ENCODE results near the gene CIDEC.
A peak's percentile ranks its signal among the peaks of the same experiment; 100 is the strongest.
"Not testable (repeated sequence)": the region's sequence is repeated elsewhere in the genome, so short reads cannot be mapped to it uniquely, and the experiment has no call there.

Gene CIDEC

GRCh38 chr3:9872067-9872466 is 8.0 kb downstream of the CIDEC start:
- H3K36me3 ChIP-seq (ENCODE audit: control insufficient read depth in 2 of 2, insufficient read depth in 2 of 2, low read length in 2 of 2); H3K4me3 ChIP-seq (ENCODE audit: low read length in 2 of 2); H3K9me3 ChIP-seq (ENCODE audit: control insufficient read depth in 2 of 2, low read length in 2 of 2); H3K9ac ChIP-seq (ENCODE audit: low read length in 2 of 2); H3K27ac ChIP-seq (ENCODE audit: low read length); H3K4me1 ChIP-seq (ENCODE audit: control insufficient read depth, insufficient read depth, low read length); H3K27me3 ChIP-seq (ENCODE audit: control insufficient read depth in 1 of 2, insufficient read depth in 2 of 2, low read length in 2 of 2): not testable (repeated sequence)

- H3K27ac ChIP-seq (ENCODE audit: low read length): no peak overlapping the region
- H3K4me1 ChIP-seq (ENCODE audit: control insufficient read depth, insufficient read depth, low read length): peaks cover 11% of the 10 kb centered on the region
- H3K4me3 ChIP-seq (ENCODE audit: low read length in 2 of 2): no peak overlapping the region
- no peaks in the 10 kb centered on the region for H3K9me3 ChIP-seq (ENCODE audit: control insufficient read depth in 2 of 2, low read length in 2 of 2)
- no peak overlapping the region for H3K9ac ChIP-seq (ENCODE audit: low read length in 2 of 2)
- H3K36me3 ChIP-seq (ENCODE audit: control insufficient read depth in 2 of 2, insufficient read depth in 2 of 2, low read length in 2 of 2): no peaks in the 10 kb centered on the region
- no peaks in the 10 kb centered on the region for H3K27me3 ChIP-seq (ENCODE audit: control insufficient read depth in 1 of 2, insufficient read depth in 2 of 2, low read length in 2 of 2)
These were observed 9.1 kb downstream of the CIDEC start for GRCh38 chr3:9870978-9871377.

GRCh38 chr3:9869955-9870354 is 10.1 kb downstream of the CIDEC start:
- Histone ChIP-seq H3K9me3 (ENCODE audit: control insufficient read depth in 2 of 2, low read length in 2 of 2) (no peaks in the 10 kb centered on the region), H3K4me3 (ENCODE audit: low read length in 2 of 2) (no peak overlapping the region), H3K4me1 (ENCODE audit: control insufficient read depth, insufficient read depth, low read length) (peaks cover 15% of the 10 kb centered on the region), H3K27me3 (ENCODE audit: control insufficient read depth in 1 of 2, insufficient read depth in 2 of 2, low read length in 2 of 2) (no peaks in the 10 kb centered on the region), H3K27ac (ENCODE audit: low read length) (no peak overlapping the region), H3K36me3 (ENCODE audit: control insufficient read depth in 2 of 2, insufficient read depth in 2 of 2, low read length in 2 of 2) (no peaks in the 10 kb centered on the region), H3K9ac (ENCODE audit: low read length in 2 of 2) (no peak overlapping the region)

GRCh38 chr3:9867106-9867505 is 12.9 kb downstream of the CIDEC start:
- peaks cover 31% of the 10 kb centered on the region for H3K4me1 ChIP-seq (ENCODE audit: control insufficient read depth, insufficient read depth, low read length)
- no peak overlapping the region for H3K9ac ChIP-seq (ENCODE audit: low read length in 2 of 2)
- no peaks in the 10 kb centered on the region for H3K9me3 ChIP-seq (ENCODE audit: control insufficient read depth in 2 of 2, low read length in 2 of 2)
- no peaks in the 10 kb centered on the region for H3K36me3 ChIP-seq (ENCODE audit: control insufficient read depth in 2 of 2, insufficient read depth in 2 of 2, low read length in 2 of 2)
- peak overlapping the region; percentile 80 for H3K27ac ChIP-seq (ENCODE audit: low read length)
- H3K4me3 ChIP-seq (ENCODE audit: low read length in 2 of 2): no peak overlapping the region
- H3K27me3 ChIP-seq (ENCODE audit: control insufficient read depth in 1 of 2, insufficient read depth in 2 of 2, low read length in 2 of 2): no peaks in the 10 kb centered on the region

GRCh38 chr3:9866639-9867038 is 13.4 kb downstream of the CIDEC start:
- peak overlapping the region; percentile 80 for H3K27ac ChIP-seq (ENCODE audit: low read length)
- no peaks in the 10 kb centered on the region for H3K27me3 ChIP-seq (ENCODE audit: control insufficient read depth in 1 of 2, insufficient read depth in 2 of 2, low read length in 2 of 2)
- no peaks in the 10 kb centered on the region for H3K9me3 ChIP-seq (ENCODE audit: control insufficient read depth in 2 of 2, low read length in 2 of 2)
- H3K4me3 ChIP-seq (ENCODE audit: low read length in 2 of 2): no peak overlapping the region
- no peaks in the 10 kb centered on the region for H3K36me3 ChIP-seq (ENCODE audit: control insufficient read depth in 2 of 2, insufficient read depth in 2 of 2, low read length in 2 of 2)
- H3K4me1 ChIP-seq (ENCODE audit: control insufficient read depth, insufficient read depth, low read length): peaks cover 31% of the 10 kb centered on the region
- peak overlapping the region in 1 of 2 donors; percentile 51 for H3K9ac ChIP-seq (ENCODE audit: low read length in 2 of 2)

GRCh38 chr3:9865125-9865637 is 14.9 kb downstream of the CIDEC start:
- peak overlapping the region in 1 of 2 donors; percentile 29 for H3K4me3 ChIP-seq (ENCODE audit: low read length in 2 of 2)
- H3K4me1 ChIP-seq (ENCODE audit: control insufficient read depth, insufficient read depth, low read length): peaks cover 31% of the 10 kb centered on the region
- peak overlapping the region; percentile 80 for H3K27ac ChIP-seq (ENCODE audit: low read length)
- not testable (repeated sequence) for H3K27me3 ChIP-seq (ENCODE audit: control insufficient read depth in 1 of 2, insufficient read depth in 2 of 2, low read length in 2 of 2); H3K9me3 ChIP-seq (ENCODE audit: control insufficient read depth in 2 of 2, low read length in 2 of 2); H3K36me3 ChIP-seq (ENCODE audit: control insufficient read depth in 2 of 2, insufficient read depth in 2 of 2, low read length in 2 of 2)
- H3K9ac ChIP-seq (ENCODE audit: low read length in 2 of 2): peak overlapping the region in 1 of 2 donors; percentile 55

- Histone ChIP-seq H3K9ac (ENCODE audit: low read length in 2 of 2) (peak overlapping the region; percentile 51 to 55), H3K9me3 (ENCODE audit: control insufficient read depth in 2 of 2, low read length in 2 of 2) (no peaks in the 10 kb centered on the region), H3K36me3 (ENCODE audit: control insufficient read depth in 2 of 2, insufficient read depth in 2 of 2, low read length in 2 of 2) (no peaks in the 10 kb centered on the region), H3K27me3 (ENCODE audit: control insufficient read depth in 1 of 2, insufficient read depth in 2 of 2, low read length in 2 of 2) (no peaks in the 10 kb centered on the region), H3K4me3 (ENCODE audit: low read length in 2 of 2) (peak overlapping the region; percentile 29 to 35), H3K4me1 (ENCODE audit: control insufficient read depth, insufficient read depth, low read length) (peaks cover 31% of the 10 kb centered on the region), H3K27ac (ENCODE audit: low read length) (peak overlapping the region; percentile 80)
These were observed 15.7 kb downstream of the CIDEC start for GRCh38 chr3:9864200-9864927.

- Histone ChIP-seq H3K27me3 (ENCODE audit: control insufficient read depth in 1 of 2, insufficient read depth in 2 of 2, low read length in 2 of 2) (no peaks in the 10 kb centered on the region), H3K9me3 (ENCODE audit: control insufficient read depth in 2 of 2, low read length in 2 of 2) (no peaks in the 10 kb centered on the region), H3K4me1 (ENCODE audit: control insufficient read depth, insufficient read depth, low read length) (peaks cover 31% of the 10 kb centered on the region), H3K27ac (ENCODE audit: low read length) (no peak overlapping the region), H3K9ac (ENCODE audit: low read length in 2 of 2) (peak overlapping the region in 1 of 2 donors; percentile 13), H3K4me3 (ENCODE audit: low read length in 2 of 2) (peak overlapping the region; percentile 19 to 47), H3K36me3 (ENCODE audit: control insufficient read depth in 2 of 2, insufficient read depth in 2 of 2, low read length in 2 of 2) (no peaks in the 10 kb centered on the region)
These were observed 16.8 kb downstream of the CIDEC start for GRCh38 chr3:9863058-9863772.

- H3K9me3 ChIP-seq (ENCODE audit: control insufficient read depth in 2 of 2, low read length in 2 of 2): no peaks in the 10 kb centered on the region
- H3K9ac ChIP-seq (ENCODE audit: low read length in 2 of 2): no peak overlapping the region
- peak overlapping the region; percentile 19 to 47 for H3K4me3 ChIP-seq (ENCODE audit: low read length in 2 of 2)
- H3K36me3 ChIP-seq (ENCODE audit: control insufficient read depth in 2 of 2, insufficient read depth in 2 of 2, low read length in 2 of 2): no peaks in the 10 kb centered on the region
- peaks cover 31% of the 10 kb centered on the region for H3K4me1 ChIP-seq (ENCODE audit: control insufficient read depth, insufficient read depth, low read length)
- H3K27me3 ChIP-seq (ENCODE audit: control insufficient read depth in 1 of 2, insufficient read depth in 2 of 2, low read length in 2 of 2): no peaks in the 10 kb centered on the region
- peak overlapping the region; percentile 49 for H3K27ac ChIP-seq (ENCODE audit: low read length)
These were observed 17.5 kb downstream of the CIDEC start for GRCh38 chr3:9862391-9863057.

GRCh38 chr3:9861626-9862130 is 18.4 kb downstream of the CIDEC start:
- Histone ChIP-seq H3K27me3 (ENCODE audit: control insufficient read depth in 1 of 2, insufficient read depth in 2 of 2, low read length in 2 of 2) (no peaks in the 10 kb centered on the region), H3K4me3 (ENCODE audit: low read length in 2 of 2) (no peak overlapping the region), H3K9me3 (ENCODE audit: control insufficient read depth in 2 of 2, low read length in 2 of 2) (no peaks in the 10 kb centered on the region), H3K36me3 (ENCODE audit: control insufficient read depth in 2 of 2, insufficient read depth in 2 of 2, low read length in 2 of 2) (no peaks in the 10 kb centered on the region), H3K27ac (ENCODE audit: low read length) (peak overlapping the region; percentile 49), H3K4me1 (ENCODE audit: control insufficient read depth, insufficient read depth, low read length) (peaks cover 26% of the 10 kb centered on the region), H3K9ac (ENCODE audit: low read length in 2 of 2) (no peak overlapping the region)
